GM21737 (cell line): ENCODE data around the gene DAB1.

Experiments
- ATAC-seq: cut with Tn5 transposase; IDR thresholded peaks from one replicate; pipeline ENCODE4 v1.9.1; 2021; ENCODE audit warnings: mild to moderate bottlenecking, moderate library complexity; ENCODE audit not compliant: unreplicated experiment

DAB1 gene

GRCh38 chr1:57131701-57132394 lies 292.0 kb downstream of the DAB1 start:
- no peak for ATAC-seq

DNA sequence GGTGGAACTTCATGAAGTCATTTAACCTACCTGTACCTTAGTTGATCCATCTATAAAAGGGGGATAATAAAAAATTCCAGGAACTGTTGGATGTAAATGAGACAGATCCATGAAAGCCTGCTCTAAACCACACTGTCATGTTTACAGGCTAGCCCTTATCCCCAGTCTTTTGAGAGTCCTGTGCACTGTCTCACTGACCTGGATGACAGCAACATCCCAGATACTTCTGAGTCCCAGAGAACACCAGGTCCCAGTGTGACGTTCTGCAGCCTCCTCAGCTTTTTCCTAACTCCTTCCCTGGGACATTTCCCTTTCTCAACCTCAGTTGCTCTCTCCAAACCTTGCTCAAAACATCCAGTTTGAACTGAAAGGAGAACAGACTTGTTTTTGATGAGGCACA lies 292.6 kb downstream of the DAB1 start:
- ATAC-seq: no peak

GRCh38 chr1:57129865-57130264 lies 294.0 kb downstream of the DAB1 start:
- no peak for ATAC-seq

DNA sequence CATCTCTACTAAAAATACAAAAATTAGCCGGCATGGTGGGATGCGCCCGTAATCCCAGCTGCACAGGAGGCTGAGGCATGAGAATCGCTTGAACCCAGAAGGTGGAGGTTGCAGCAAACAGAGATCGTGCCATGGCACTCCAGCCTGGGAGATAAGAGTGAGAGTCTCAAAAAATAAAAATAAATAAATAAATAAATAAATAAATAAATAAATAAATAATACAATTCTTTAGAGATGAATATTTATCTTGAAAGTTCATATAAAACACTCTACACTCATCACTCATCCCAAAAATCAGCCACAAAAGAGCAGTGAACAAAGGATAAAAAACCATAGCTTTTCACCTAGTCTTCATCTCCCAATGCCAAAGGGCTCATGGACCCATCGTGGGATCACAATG lies 295.9 kb downstream of the DAB1 start:
- ATAC-seq: no peak

DNA sequence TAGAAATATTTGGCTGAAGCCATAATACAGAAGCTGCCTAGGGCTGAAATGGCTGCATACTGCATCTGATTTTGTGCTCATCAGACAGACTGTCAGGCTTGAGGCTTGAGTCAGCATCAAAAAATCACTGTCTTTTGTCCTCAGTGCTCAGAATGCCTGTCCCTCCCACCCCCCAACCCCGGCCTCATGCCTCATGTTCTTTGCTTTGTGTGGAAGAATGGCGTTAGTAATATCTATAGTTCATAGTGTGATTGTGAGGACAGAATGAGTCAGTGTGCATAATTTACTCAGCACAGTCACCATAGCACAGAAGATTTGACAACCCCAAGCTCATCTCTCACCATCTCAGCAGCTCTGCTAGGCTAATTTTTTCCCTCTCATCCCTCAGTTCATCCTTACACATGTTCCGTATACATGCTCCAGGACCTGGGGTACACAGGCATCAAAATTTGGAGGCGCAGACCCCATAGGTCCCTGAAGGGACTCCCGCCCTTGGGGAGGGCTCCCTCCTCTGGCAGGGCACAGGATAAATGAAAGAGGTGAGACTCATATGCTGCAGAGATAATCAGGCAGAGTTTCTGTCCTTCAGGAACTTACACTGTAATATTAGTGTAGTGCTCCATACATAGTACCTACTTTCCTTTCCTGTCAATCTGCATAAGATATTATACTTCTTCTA lies 299.0 kb downstream of the DAB1 start:
- ATAC-seq: no peak

GRCh38 chr1:57124170-57124569 lies 299.7 kb downstream of the DAB1 start:
- ATAC-seq: no peak

DNA sequence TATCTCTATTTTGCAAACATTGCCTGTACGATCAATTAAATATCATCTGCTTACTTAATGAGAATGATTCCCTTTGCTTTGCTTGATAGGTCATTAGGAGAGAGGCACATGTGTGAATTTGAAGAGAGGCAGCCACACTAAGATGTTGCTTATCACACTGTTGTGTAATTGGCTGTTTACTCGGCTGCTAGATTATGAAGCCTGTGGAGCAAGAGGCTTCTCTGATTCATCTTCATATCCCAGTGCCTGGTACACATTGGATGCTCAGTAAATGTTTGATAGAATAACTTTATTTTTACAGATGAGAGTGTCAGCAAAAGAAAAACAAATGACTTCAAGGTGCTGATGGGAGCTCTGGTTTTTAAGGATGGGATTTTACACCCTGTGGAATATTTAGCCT lies 301.8 kb downstream of the DAB1 start:
- no peak for ATAC-seq

- no peak for ATAC-seq
Measured at GRCh38 chr1:57118948-57119603, 304.8 kb downstream of the DAB1 start.

DNA sequence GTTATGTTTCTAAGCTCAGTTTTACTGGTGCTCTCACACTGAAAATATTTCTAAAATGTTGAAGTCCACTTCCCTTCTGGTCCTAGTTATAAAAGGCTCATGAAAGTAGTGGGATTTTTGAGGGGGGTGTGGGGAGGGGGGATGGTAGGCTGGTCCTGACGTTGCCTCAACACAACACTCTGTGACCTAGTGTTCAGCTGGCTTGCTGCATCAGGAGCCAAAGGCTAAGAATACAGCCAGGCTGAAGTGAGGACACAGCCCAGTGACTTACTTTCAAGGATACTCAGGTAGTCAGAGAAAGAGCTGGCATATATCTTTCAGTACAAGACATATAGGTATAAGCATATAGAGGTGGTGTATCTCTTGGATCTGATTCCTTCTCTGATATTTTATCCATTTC lies 306.1 kb downstream of the DAB1 start:
- ATAC-seq: no peak

DNA sequence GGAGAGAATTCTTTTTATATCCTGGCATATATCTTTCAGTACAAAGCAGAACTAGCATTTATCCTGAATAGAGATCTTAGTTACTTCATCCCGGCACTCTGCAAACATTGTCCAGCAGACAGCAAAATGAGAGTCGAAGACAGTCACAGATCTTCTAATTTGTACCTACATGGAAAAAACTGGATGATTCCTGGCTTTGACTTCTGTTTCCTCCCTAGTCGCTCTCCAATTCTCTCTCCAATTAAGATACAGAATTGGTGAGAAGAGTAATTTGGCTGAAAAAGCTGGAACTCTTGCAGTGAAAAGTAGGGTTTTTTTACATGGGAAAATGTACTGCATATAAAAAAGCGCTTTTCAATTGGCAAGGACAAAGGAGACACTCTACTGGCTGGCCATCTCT lies 307.0 kb downstream of the DAB1 start:
- ATAC-seq: no peak

DNA sequence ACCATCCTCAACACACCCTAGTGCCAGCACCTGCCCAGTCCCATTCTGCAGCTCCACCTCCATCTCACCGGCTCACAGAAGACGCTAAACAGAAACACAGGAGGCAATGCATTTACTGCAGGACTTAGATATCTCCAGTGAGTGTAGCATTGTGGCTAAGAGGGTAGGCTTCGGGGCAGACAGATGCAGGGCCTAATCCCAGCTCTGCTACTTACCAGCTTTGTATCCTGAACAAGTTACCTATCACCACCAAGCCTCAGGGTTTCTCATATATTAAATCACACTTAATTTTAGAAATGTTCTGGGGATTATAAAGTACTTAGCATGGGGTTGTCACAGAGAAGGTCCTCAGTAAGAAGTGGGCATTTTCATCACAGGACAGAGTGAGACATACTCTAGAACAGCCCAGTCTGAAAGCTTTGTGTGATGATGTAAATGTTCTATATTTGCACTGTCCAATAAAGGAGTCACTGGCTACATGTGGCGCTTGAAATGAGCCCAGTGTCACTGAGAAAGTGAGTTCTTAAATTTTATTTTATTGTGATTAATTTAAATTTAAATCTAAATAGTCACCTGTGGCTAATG lies 308.7 kb downstream of the DAB1 start:
- ATAC-seq: no peak

DNA sequence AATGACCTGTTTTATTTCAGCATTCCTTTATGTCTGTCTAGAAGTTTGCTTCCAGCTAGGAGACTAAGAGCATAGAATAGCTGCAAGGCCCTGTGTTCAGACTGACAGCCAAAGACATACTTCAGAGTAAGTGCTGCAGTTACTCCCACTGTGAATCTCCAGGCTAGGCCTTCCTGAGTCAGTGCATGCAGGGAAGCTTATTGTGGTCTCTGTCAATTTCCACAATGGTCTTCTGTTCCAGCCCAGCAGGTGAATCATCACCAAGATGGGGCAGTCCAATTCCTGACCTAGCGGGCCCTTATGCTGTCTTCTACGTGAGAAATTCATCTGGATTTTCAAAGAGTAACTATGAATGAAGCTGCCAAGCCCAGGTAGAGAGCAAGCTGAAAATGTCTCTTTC lies 311.7 kb downstream of the DAB1 start:
- no peak for ATAC-seq

DNA sequence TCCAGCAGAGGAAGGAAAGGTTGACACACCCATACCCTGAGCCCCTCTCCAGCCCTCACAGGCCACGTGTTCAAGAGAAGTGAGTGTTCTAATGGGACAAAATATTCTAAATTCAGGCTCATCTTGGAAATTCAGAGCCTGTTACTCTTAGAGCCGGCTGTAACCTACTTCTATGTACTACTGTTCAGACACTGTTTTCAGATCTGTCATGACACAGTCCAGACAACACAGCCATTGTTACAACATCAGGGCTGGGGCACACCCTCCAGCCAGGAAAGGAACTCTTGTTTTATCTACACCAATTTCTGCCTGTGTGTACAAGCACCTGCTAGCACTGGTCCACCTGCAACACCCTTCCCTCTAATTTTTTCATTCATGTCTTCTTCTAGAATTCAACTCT lies 312.7 kb downstream of the DAB1 start:
- ATAC-seq: no peak

- no peak for ATAC-seq
Measured at GRCh38 chr1:57109883-57110282, 314.0 kb downstream of the DAB1 start.

DNA sequence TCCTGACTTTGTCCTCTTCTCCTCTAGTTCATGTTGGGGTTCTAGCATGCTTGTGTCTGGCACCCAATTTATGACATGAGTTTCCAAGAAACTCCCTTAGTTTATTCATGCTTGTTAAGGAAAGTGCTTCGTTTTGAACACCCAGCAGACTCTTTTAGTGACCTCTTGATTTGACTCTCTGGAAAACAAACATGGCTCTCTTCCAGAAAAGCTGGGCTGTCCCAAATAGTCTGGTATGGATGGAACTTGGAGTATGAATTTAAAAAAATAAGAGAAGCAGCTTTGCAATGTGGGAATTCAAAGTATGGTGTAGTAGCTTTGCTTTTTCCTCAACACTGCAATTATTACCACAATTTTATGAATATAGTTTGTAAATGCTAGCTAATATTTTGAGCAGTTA lies 314.6 kb downstream of the DAB1 start:
- no peak for ATAC-seq

DNA sequence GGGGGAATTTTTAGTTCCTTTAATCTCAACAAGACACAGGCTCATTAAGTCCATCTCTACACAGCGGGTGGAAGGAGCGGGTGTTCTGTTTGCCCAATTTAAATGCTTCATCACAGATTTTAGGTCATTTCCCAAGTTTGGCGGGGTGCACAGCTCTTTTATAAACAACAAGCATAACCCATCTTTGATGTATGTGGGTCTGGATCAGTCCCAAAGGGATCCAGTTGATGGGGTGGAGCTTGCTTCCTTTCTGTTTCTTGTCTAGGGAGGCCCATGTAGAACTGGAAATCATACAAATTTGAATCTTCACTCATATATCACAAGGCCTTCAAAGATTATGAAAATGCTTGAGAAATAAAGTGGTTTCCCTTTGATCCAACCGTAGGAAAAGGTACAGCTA lies 317.6 kb downstream of the DAB1 start:
- no peak for ATAC-seq

DNA sequence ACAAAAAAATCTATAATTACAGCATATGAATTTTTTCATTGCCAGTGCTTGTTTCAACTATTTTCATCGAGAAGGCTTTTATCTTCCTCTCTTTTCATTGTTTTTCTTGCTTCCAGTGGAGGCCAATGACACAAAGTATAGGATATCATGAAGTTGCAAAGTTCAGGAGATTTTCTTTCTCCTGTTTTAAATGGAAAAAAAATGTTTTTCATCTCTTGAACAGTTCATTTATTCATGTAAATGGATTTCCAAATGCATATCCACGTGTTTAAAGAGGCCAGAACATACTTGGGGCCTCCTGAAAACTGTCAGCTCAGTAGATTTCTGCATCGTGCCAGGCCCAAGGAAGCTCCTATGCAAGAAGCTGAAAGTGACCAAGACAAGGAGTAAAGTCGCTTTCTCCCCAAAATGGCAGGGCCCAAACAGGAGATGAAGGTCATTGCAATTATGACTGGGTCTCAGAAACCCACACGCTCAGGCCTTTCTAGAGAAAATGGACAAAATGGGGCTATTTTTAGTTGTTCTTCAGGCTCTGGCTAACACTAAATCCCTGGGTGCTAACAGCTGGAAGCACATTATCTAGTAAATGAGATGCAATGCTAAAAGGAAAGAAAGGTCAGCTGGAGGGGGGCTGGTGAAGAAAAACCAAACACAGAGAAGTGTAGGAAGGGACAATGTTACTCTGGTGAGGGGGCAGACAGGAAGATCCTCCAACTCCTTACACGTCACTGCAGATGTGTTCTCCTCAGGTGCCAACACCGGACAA lies 321.1 kb downstream of the DAB1 start:
- ATAC-seq: no peak

GRCh38 chr1:57101209-57101608 lies 322.7 kb downstream of the DAB1 start:
- ATAC-seq: no peak

GRCh38 chr1:57094749-57095148 lies 329.1 kb downstream of the DAB1 start:
- ATAC-seq: no peak

GRCh38 chr1:57093122-57093521 lies 330.7 kb downstream of the DAB1 start:
- ATAC-seq: no peak

- ATAC-seq: no peak
Measured at GRCh38 chr1:57091642-57092041, 332.2 kb downstream of the DAB1 start.
